Endothelial cell (in vitro differentiated cells): ENCODE results near the gene DCAF5. TPM values are rescaled to one million over a fixed set of nuclear protein-coding genes. Genes with fewer than 3 reads are reported as not detected.
"Not testable (repeated sequence)": the region's sequence is repeated elsewhere in the genome, so short reads cannot be mapped to it uniquely, and the experiment has no call there.

Experiments used
- DNase-seq: peaks from one replicate; pipeline ENCODE4 v3.0.0; 2021; ENCODE audit warnings: low spot score
- H3K27ac Mint-ChIP-seq: one replicate; pipeline ENCODE4 v1.8.0; 2021; ENCODE audit warnings: mixed read lengths, inconsistent platforms; ENCODE audit not compliant: unreplicated experiment
- H3K27me3 Mint-ChIP-seq: one replicate; pipeline ENCODE4 v1.8.0; 2021; ENCODE audit warnings: mild to moderate bottlenecking, moderate library complexity, mixed read lengths, inconsistent platforms; ENCODE audit not compliant: unreplicated experiment
- H3K36me3 Mint-ChIP-seq: one replicate; pipeline ENCODE4 v1.8.0; 2021; ENCODE audit warnings: mild to moderate bottlenecking, low read depth, mixed read lengths, inconsistent platforms; ENCODE audit not compliant: unreplicated experiment
- H3K4me1 Mint-ChIP-seq: one replicate; pipeline ENCODE4 v1.8.0; 2021; ENCODE audit warnings: mild to moderate bottlenecking, mixed read lengths, inconsistent platforms; ENCODE audit not compliant: unreplicated experiment
- H3K4me3 Mint-ChIP-seq: one replicate; pipeline ENCODE4 v1.8.0; 2021; ENCODE audit warnings: mild to moderate bottlenecking, mixed read lengths, inconsistent platforms; ENCODE audit not compliant: unreplicated experiment
- H3K9me3 Mint-ChIP-seq: one replicate; pipeline ENCODE4 v1.8.0; 2021; ENCODE audit warnings: mixed read lengths, inconsistent platforms; ENCODE audit not compliant: unreplicated experiment
- CTCF ChIP-seq: fragments of 200-600 bp; sonication (generic); IDR thresholded peaks from one replicate; pipeline ENCODE4 v1.5.0; 2021; ENCODE audit warnings: antibody characterized with exemption; ENCODE audit not compliant: unreplicated experiment
- total RNA-seq: library from RNA; stranded (reverse); fragmentation: NEBNext Ultra II Directional; extraction: Animal tissue kit (Norgen Biotek cat#: 25700); gene quantifications from one replicate; pipeline ENCODE4 v1.2.1, GENCODE V29; 2021; ENCODE audit not compliant: unreplicated experiment

DCAF5 gene
- total RNA-seq, 1 donor from 2014 or later: 72.0 TPM

- H3K27me3 Mint-ChIP-seq: peaks cover 3% of the 10 kb centered on the region
- H3K4me3 Mint-ChIP-seq: no peak overlapping the region
- H3K27ac Mint-ChIP-seq: no peak overlapping the region
- H3K4me1 Mint-ChIP-seq: no peaks in the 10 kb centered on the region
- TF ChIP-seq CTCF: no peak
- no peak for DNase-seq
- H3K9me3 Mint-ChIP-seq: no peaks in the 10 kb centered on the region
- H3K36me3 Mint-ChIP-seq: no peaks in the 10 kb centered on the region
Measured at GRCh38 chr14:69183735-69184134, 30.8 kb upstream of the DCAF5 start.

GRCh38 chr14:69182580-69182979 is 29.7 kb upstream of the DCAF5 start:
- not testable (repeated sequence) for H3K4me1 Mint-ChIP-seq, DNase-seq, H3K27me3 Mint-ChIP-seq, H3K9me3 Mint-ChIP-seq, H3K4me3 Mint-ChIP-seq, H3K27ac Mint-ChIP-seq, H3K36me3 Mint-ChIP-seq

- Mint-ChIP-seq H3K27me3 (no peaks in the 10 kb centered on the region), H3K36me3 (no peaks in the 10 kb centered on the region), H3K27ac (no peak overlapping the region), H3K4me1 (no peaks in the 10 kb centered on the region), H3K9me3 (no peaks in the 10 kb centered on the region), H3K4me3 (no peak overlapping the region)
- no peak for DNase-seq
- no peak for TF ChIP-seq CTCF
Measured at GRCh38 chr14:69181491-69181890, 28.6 kb upstream of the DCAF5 start.

GRCh38 chr14:69175130-69175529 is 22.2 kb upstream of the DCAF5 start:
- Mint-ChIP-seq H3K9me3 (no peaks in the 10 kb centered on the region), H3K36me3 (no peaks in the 10 kb centered on the region), H3K4me1 (no peaks in the 10 kb centered on the region), H3K27ac (no peak overlapping the region), H3K4me3 (no peak overlapping the region), H3K27me3 (no peaks in the 10 kb centered on the region)
- no peak for TF ChIP-seq CTCF
- no peak for DNase-seq

- no peak overlapping the region for H3K4me3 Mint-ChIP-seq
- no peaks in the 10 kb centered on the region for H3K36me3 Mint-ChIP-seq
- H3K27ac Mint-ChIP-seq: no peak overlapping the region
- no peaks in the 10 kb centered on the region for H3K27me3 Mint-ChIP-seq
- TF ChIP-seq CTCF: no peak
- no peak for DNase-seq
- H3K9me3 Mint-ChIP-seq: no peaks in the 10 kb centered on the region
- H3K4me1 Mint-ChIP-seq: no peaks in the 10 kb centered on the region
Measured at GRCh38 chr14:69171569-69171968, 18.6 kb upstream of the DCAF5 start.

- TF ChIP-seq CTCF: no peak
- Mint-ChIP-seq H3K9me3 (no peaks in the 10 kb centered on the region), H3K4me1 (no peaks in the 10 kb centered on the region), H3K4me3 (no peak overlapping the region), H3K27me3 (no peaks in the 10 kb centered on the region), H3K36me3 (no peaks in the 10 kb centered on the region), H3K27ac (no peak overlapping the region)
- no peak for DNase-seq
Measured at GRCh38 chr14:69170839-69171238, 17.9 kb upstream of the DCAF5 start.

GRCh38 chr14:69165787-69166186 is 12.9 kb upstream of the DCAF5 start:
- not testable (repeated sequence) for H3K9me3 Mint-ChIP-seq, H3K27me3 Mint-ChIP-seq, DNase-seq, H3K4me1 Mint-ChIP-seq, H3K36me3 Mint-ChIP-seq, H3K4me3 Mint-ChIP-seq, H3K27ac Mint-ChIP-seq
